Muscle layer of colon (tissue), 2 donors: ENCODE data around the gene IARS2.

Experiments used
- H3K27ac ChIP-seq: one replicate; pipeline ENCODE4 v1.7.0; 2013; ENCODE audit warnings: low read depth, mild to moderate bottlenecking, low read length, moderate library complexity
- H3K27me3 ChIP-seq, 2 donors: one replicate each; pipeline ENCODE4 v1.7.0; 2013; ENCODE audit warnings: low read length in 2 of 2, mild to moderate bottlenecking in 2 of 2; ENCODE audit not compliant: insufficient read depth in 2 of 2, control insufficient read depth in 1 of 2
- H3K36me3 ChIP-seq: one replicate; pipeline ENCODE4 v1.7.0; 2013; ENCODE audit warnings: mild to moderate bottlenecking, low read length; ENCODE audit not compliant: insufficient read depth
- H3K4me1 ChIP-seq: one replicate; pipeline ENCODE4 v1.7.0; 2013; ENCODE audit warnings: mild to moderate bottlenecking, low read length; ENCODE audit not compliant: insufficient read depth
- H3K4me3 ChIP-seq, 2 donors: one replicate each; pipeline ENCODE4 v1.7.0; 2013; ENCODE audit warnings: low read length in 2 of 2, low read depth in 1 of 2, mild to moderate bottlenecking in 1 of 2, moderate library complexity in 1 of 2
- H3K9ac ChIP-seq: one replicate; pipeline ENCODE4 v1.7.0; 2013; ENCODE audit warnings: low read length
- H3K9me3 ChIP-seq: one replicate; pipeline ENCODE4 v1.7.0; 2013; ENCODE audit warnings: mild to moderate bottlenecking, low read length
- donor health status: abdominal sarcoma.
- donor health status: Adenocarcinoma of cecum.

The IARS2 gene

GRCh38 chr1:220094016-220094911 lies at the start of gene IARS2:
TSS of gene IARS2 (plus strand) at chr1:220094132. CDS start at chr1:220094217, 85 bp downstream.
- Histone ChIP-seq H3K36me3 (peaks cover 4% of the 10 kb centered on the region), H3K9me3 (no peaks in the 10 kb centered on the region), H3K9ac (peak within 1 kb of the TSS; percentile 71), H3K4me3 (peak within 1 kb of the TSS; percentile 67 to 92), H3K27me3 (no peaks in the 10 kb centered on the region), H3K4me1 (peaks cover 19% of the 10 kb centered on the region), H3K27ac (peak within 1 kb of the TSS; percentile 80)

- no peak overlapping the region for H3K9ac ChIP-seq
- no peak overlapping the region for H3K27ac ChIP-seq
Measured at GRCh38 chr1:220044678-220045355, 49.1 kb upstream of the IARS2 start.

GRCh38 chr1:220045356-220046051 lies 48.4 kb upstream of the IARS2 start:
- peak overlapping the region; percentile 95 for H3K27ac ChIP-seq
- no peaks in the 10 kb centered on the region for H3K27me3 ChIP-seq
- no peaks in the 10 kb centered on the region for H3K9me3 ChIP-seq
- H3K9ac ChIP-seq = peak overlapping the region; percentile 18
- peak overlapping the region; percentile 97 to 98 for H3K4me3 ChIP-seq
- peaks cover 5% of the 10 kb centered on the region for H3K4me1 ChIP-seq
- no peaks in the 10 kb centered on the region for H3K36me3 ChIP-seq

More at GRCh38 chr1:220044678-220045355, 49.1 kb upstream of the IARS2 start:
- Histone ChIP-seq H3K9me3 (no peaks in the 10 kb centered on the region), H3K4me1 (peaks cover 5% of the 10 kb centered on the region), H3K36me3 (peaks cover 2% of the 10 kb centered on the region), H3K4me3 (peak overlapping the region in 1 of 2 donors; percentile 97), H3K27me3 (no peaks in the 10 kb centered on the region)

GRCh38 chr1:220046052-220046930 lies 47.6 kb upstream of the IARS2 start, which contains the start of gene EPRS1:
TSS of gene EPRS1 (minus strand) at chr1:220046505. CDS start at chr1:220046388, 117 bp downstream.
- Histone ChIP-seq H3K27me3 (no peaks in the 10 kb centered on the region), H3K36me3 (no peaks in the 10 kb centered on the region), H3K4me1 (peaks cover 5% of the 10 kb centered on the region), H3K27ac (peak within 1 kb of the TSS; percentile 95), H3K9me3 (no peaks in the 10 kb centered on the region), H3K9ac (peak within 1 kb of the TSS; percentile 18), H3K4me3 (peak within 1 kb of the TSS; percentile 97 to 98)

- H3K9ac ChIP-seq = no peak overlapping the region
- no peak overlapping the region for H3K4me3 ChIP-seq
- H3K27me3 ChIP-seq = no peaks in the 10 kb centered on the region
- no peaks in the 10 kb centered on the region for H3K9me3 ChIP-seq
- no peaks in the 10 kb centered on the region for H3K36me3 ChIP-seq
- no peak overlapping the region for H3K27ac ChIP-seq
- H3K4me1 ChIP-seq = no peaks in the 10 kb centered on the region
Measured at GRCh38 chr1:220056374-220056773, 37.6 kb upstream of the IARS2 start.

- H3K4me1 ChIP-seq = no peaks in the 10 kb centered on the region
- H3K27me3 ChIP-seq = no peaks in the 10 kb centered on the region
- no peak overlapping the region for H3K9ac ChIP-seq
- H3K9me3 ChIP-seq = no peaks in the 10 kb centered on the region
- no peak overlapping the region for H3K4me3 ChIP-seq
- no peak overlapping the region for H3K27ac ChIP-seq
- H3K36me3 ChIP-seq = peaks cover 13% of the 10 kb centered on the region
Measured at GRCh38 chr1:220060876-220061275, 33.1 kb upstream of the IARS2 start.

GRCh38 chr1:220062629-220063028 lies 31.3 kb upstream of the IARS2 start:
- H3K9ac ChIP-seq = no peak overlapping the region
- H3K4me3 ChIP-seq = no peak overlapping the region
- H3K27me3 ChIP-seq = no peaks in the 10 kb centered on the region
- H3K9me3 ChIP-seq = no peaks in the 10 kb centered on the region
- no peak overlapping the region for H3K27ac ChIP-seq
- H3K36me3 ChIP-seq = peaks cover 18% of the 10 kb centered on the region
- H3K4me1 ChIP-seq = no peaks in the 10 kb centered on the region

GRCh38 chr1:220067269-220068204 lies 26.4 kb upstream of the IARS2 start:
- Histone ChIP-seq H3K27me3 (no peaks in the 10 kb centered on the region), H3K36me3 (peaks cover 30% of the 10 kb centered on the region), H3K4me1 (no peaks in the 10 kb centered on the region), H3K4me3 (no peak overlapping the region), H3K27ac (no peak overlapping the region), H3K9me3 (no peaks in the 10 kb centered on the region), H3K9ac (no peak overlapping the region)

GRCh38 chr1:220076861-220077762 lies 16.8 kb upstream of the IARS2 start:
- Histone ChIP-seq H3K4me3 (no peak overlapping the region), H3K27ac (no peak overlapping the region), H3K9me3 (no peaks in the 10 kb centered on the region), H3K4me1 (no peaks in the 10 kb centered on the region), H3K27me3 (no peaks in the 10 kb centered on the region), H3K36me3 (peaks cover 12% of the 10 kb centered on the region), H3K9ac (no peak overlapping the region)
